HL-60/S4 treated with phorbol 12-myristate 13-acetate at 8.2 ng/mL for 4 days and 3 days (cell line): Measurements from ENCODE around the gene RIPOR3.

Experiments used
- in situ Hi-C: fragments of 300-500 bp; cut with MboI; formaldehyde crosslinking; loops from 2 replicates; pipeline ENCODE4 v1.15.0; 2022; ENCODE audit warnings: low sequenced_read_pairs

RIPOR3 gene

GRCh38 chr20:50537546-50538201 is 153.7 kb downstream of the RIPOR3 start:
- in situ Hi-C loops: no loop called here

GRCh38 chr20:50536333-50536732 is 155.0 kb downstream of the RIPOR3 start:
- in situ Hi-C loops: no loop called here
